A549 (cell line): ENCODE measurements around the gene PAN3. TPM values are rescaled to one million over a fixed set of nuclear protein-coding genes. Genes with fewer than 3 reads are reported as not detected.

ENCODE experiments used
- ATAC-seq, 2 experiments: fragments of 200-7000 bp in 1 of 2; fragments of >200 bp in 1 of 2; cut with Nextera tagmentation in 1 of 2; cut with Tn5 transposase in 1 of 2; 3 replicates each; pipeline versions ENCODE4 v1.8.0 to v1.9.1; 2018 to 2020; ENCODE audit warnings: mild to moderate bottlenecking in 1 of 2, moderate library complexity in 1 of 2
- CTCF ChIA-PET: fragments of 300-600 bp; sonication (Branson Sonifier 250); formaldehyde crosslinking; extraction: SDS; loops from one replicate; lab custom pipeline; 2021; ENCODE audit warnings: antibody characterized with exemption, inconsistent platforms; lab: Yijun Ruan, JAX
- POLR2A ChIA-PET: fragments of 350-600 bp; formaldehyde crosslinking; extraction: SDS; loops from one replicate; lab custom pipeline; 2021; ENCODE audit warnings: antibody characterized with exemption, inconsistent platforms; lab: Yijun Ruan, JAX
- DNase-seq, 2 experiments: peaks; one replicate each; pipeline versions ENCODE4 v3.0.0 to v3.0.0-alpha.2; 2011 to 2016; ENCODE audit warnings: low read depth in 1 of 2, low spot score in 1 of 2
- FAIRE-seq: peaks from 2 replicates; lab custom pipeline; 2011; peaks lifted over from hg19 to GRCh38; lab: Jason Lieb, UNC
- H3K27ac ChIP-seq, 2 experiments: fragments of >200 bp; sonication (Bioruptor Twin); formaldehyde crosslinking; 3 replicates each; pipeline ENCODE4 v1.5.1; 2016 to 2017
- H3K4me1 ChIP-seq: fragments of >200 bp; sonication (Bioruptor Twin); formaldehyde crosslinking; 3 replicates; pipeline ENCODE4 v1.6.1; 2016
- H3K4me2 ChIP-seq: fragments of >200 bp; sonication (Bioruptor Twin); formaldehyde crosslinking; 3 replicates; pipeline ENCODE4 v1.6.1; 2016
- H3K4me3 ChIP-seq: fragments of >200 bp; sonication (Bioruptor Twin); formaldehyde crosslinking; 3 replicates; pipeline ENCODE4 v1.5.1; 2016
- H3K9me3 ChIP-seq: fragments of >200 bp; sonication (Bioruptor Twin); formaldehyde crosslinking; 3 replicates; pipeline ENCODE4 v1.6.1; 2016
- CBX2 ChIP-seq: fragments of 200-600 bp; sonication (generic); IDR thresholded peaks from 2 replicates; pipeline ENCODE4 v1.6.1; 2016; ENCODE audit warnings: low read depth, mild to moderate bottlenecking, borderline replicate concordance
- CBX8 ChIP-seq: fragments of 200-600 bp; sonication (generic); IDR thresholded peaks from 2 replicates; pipeline ENCODE4 v1.6.1; 2016
- CEBPB ChIP-seq, 2 experiments: fragments of >200 bp in 1 of 2; sonication (Bioruptor Twin) in 1 of 2; formaldehyde crosslinking in 1 of 2; IDR thresholded peaks; 2 replicates each; pipeline ENCODE4 v1.6.1; 2012 to 2016
- CHD2 ChIP-seq: fragments of 150-350 bp; IDR thresholded peaks from 2 replicates; pipeline ENCODE4 v1.6.1; 2014; ENCODE audit warnings: low read length; ENCODE audit not compliant: partially characterized antibody
- CTCF ChIP-seq: fragments of >200 bp; sonication (Bioruptor Twin); formaldehyde crosslinking; IDR thresholded peaks from 3 replicates; pipeline ENCODE4 v1.5.1; 2016
- EHF ChIP-seq: fragments of 250-450 bp; sonication (Bioruptor Pico); IDR thresholded peaks from 2 replicates; pipeline ENCODE4 v1.5.0; 2020; ENCODE audit warnings: mild to moderate bottlenecking
- ELK1 ChIP-seq: fragments of 150-350 bp; IDR thresholded peaks from 2 replicates; pipeline ENCODE4 v1.6.1; 2014; ENCODE audit warnings: low read depth, mild to moderate bottlenecking, low read length
- EP300 ChIP-seq, 2 experiments: fragments of >200 bp; sonication (Bioruptor Twin); formaldehyde crosslinking; IDR thresholded peaks; 2 replicates in 1 of 2; 3 replicates in 1 of 2; pipeline ENCODE4 v1.6.1; 2016 to 2017
- ESRRA ChIP-seq: fragments of 150-350 bp; IDR thresholded peaks from 2 replicates; pipeline ENCODE4 v1.6.1; 2014; ENCODE audit warnings: mild to moderate bottlenecking, low read length, borderline replicate concordance
- FOSL2 ChIP-seq, 2 experiments: fragments of 450-650 bp in 1 of 2; fragments of >200 bp in 1 of 2; sonication (Bioruptor Twin) in 1 of 2; formaldehyde crosslinking; IDR thresholded peaks; 2 replicates each; pipeline versions ENCODE4 v1.5.0 to v1.6.1; 2016 to 2020; ENCODE audit warnings: mild to moderate bottlenecking in 1 of 2, moderate library complexity in 1 of 2
- FOXS1 ChIP-seq: fragments of 250-450 bp; sonication (Bioruptor Pico); IDR thresholded peaks from 2 replicates; pipeline ENCODE4 v1.5.0; 2020; ENCODE audit warnings: mild to moderate bottlenecking, moderate library complexity
- HDAC2 ChIP-seq: fragments of 200-600 bp; sonication (generic); IDR thresholded peaks from 2 replicates; pipeline ENCODE4 v1.6.1; 2016
- HOXA7 ChIP-seq: fragments of 250-450 bp; sonication (Bioruptor Pico); IDR thresholded peaks from 2 replicates; pipeline ENCODE4 v1.5.0; 2020; ENCODE audit warnings: mild to moderate bottlenecking, moderate library complexity
- HOXB5 ChIP-seq: fragments of 250-450 bp; sonication (Bioruptor Pico); IDR thresholded peaks from 2 replicates; pipeline ENCODE4 v1.5.0; 2020; ENCODE audit warnings: mild to moderate bottlenecking, moderate library complexity
- JUN ChIP-seq, 2 experiments: fragments of >200 bp; sonication (Bioruptor Twin); formaldehyde crosslinking; IDR thresholded peaks; 2 replicates in 1 of 2; 3 replicates in 1 of 2; pipeline ENCODE4 v1.6.1; 2016 to 2017
- MAX ChIP-seq: IDR thresholded peaks from 2 replicates; pipeline ENCODE4 v1.6.1; 2012
- NFE2L2 ChIP-seq: fragments of 150-350 bp; conservative IDR thresholded peaks from 2 replicates; pipeline ENCODE4 v1.6.1; 2014; ENCODE audit warnings: low read length
- NR3C1 ChIP-seq: fragments of >200 bp; sonication (Bioruptor Twin); formaldehyde crosslinking; IDR thresholded peaks from 3 replicates; pipeline ENCODE4 v1.6.1; 2017
- PBX3 ChIP-seq: IDR thresholded peaks from 2 replicates; pipeline ENCODE4 v1.6.1; 2012
- PHF8 ChIP-seq: fragments of 200-600 bp; sonication (generic); IDR thresholded peaks from 2 replicates; pipeline ENCODE4 v1.6.1; 2016; ENCODE audit warnings: low read depth, mild to moderate bottlenecking, antibody characterized with exemption, moderate library complexity, borderline replicate concordance
- POLR2A ChIP-seq: IDR thresholded peaks from 2 replicates; pipeline ENCODE4 v1.6.1; 2012; ENCODE audit warnings: mild to moderate bottlenecking, low read length
- RCOR1 ChIP-seq: fragments of 150-350 bp; IDR thresholded peaks from 2 replicates; pipeline ENCODE4 v1.6.1; 2014; ENCODE audit warnings: antibody characterized with exemption, low read length, low read depth
- SMC3 ChIP-seq: fragments of >200 bp; sonication (Bioruptor Twin); formaldehyde crosslinking; IDR thresholded peaks from 3 replicates; pipeline ENCODE4 v1.6.1; 2018; ENCODE audit warnings: inconsistent platforms
- SREBF2 ChIP-seq: fragments of 450-650 bp; IDR thresholded peaks from 2 replicates; pipeline ENCODE4 v1.6.1; 2014; ENCODE audit warnings: mild to moderate bottlenecking, moderate library complexity
- ZFP36 ChIP-seq: fragments of 450-650 bp; IDR thresholded peaks from 2 replicates; pipeline ENCODE4 v1.6.1; 2014; ENCODE audit warnings: borderline replicate concordance; ENCODE audit not compliant: partially characterized antibody
- ZSCAN20 ChIP-seq: fragments of 250-450 bp; sonication (Bioruptor Pico); IDR thresholded peaks from 2 replicates; pipeline ENCODE4 v1.8.0; 2022; ENCODE audit warnings: mild to moderate bottlenecking, moderate library complexity
- WGBS: methylation state at CpG from one replicate; pipeline ENCODE4 v1.1.6; 2017; ENCODE audit errors: missing lambda C conversion rate; 5-methylcytosine and 5-hydroxymethylcytosine counted together
- polyA plus RNA-seq, 4 experiments: library from polyadenylated mRNA; depleted of rRNA in 3 of 4; stranded (reverse); fragments of >200 nt; fragmentation: RNase III in 1 of 4; extraction: RNeasy Plus Mini Kit Qiagen cat#74134 plus additional on column Dnase treatment in 1 of 4; gene quantifications; 2 replicates in 3 of 4; 3 replicates in 1 of 4; pipeline ENCODE4 v1.2.3, GENCODE V29; 2011 to 2017

The PAN3 gene
- polyA plus RNA-seq, 2 of the 4 experiments (the other 2 are of a cell fraction), result 6.2 to 13.9 TPM

GRCh38 chr13:28185256-28185655 is 46.9 kb downstream of the PAN3 start:
- no peak for FAIRE-seq
- Histone ChIP-seq H3K4me2 (no peak overlapping the region), H3K4me1 (no peaks in the 10 kb centered on the region), H3K27ac (no peak overlapping the region), H3K4me3 (no peak overlapping the region), H3K9me3 (no peaks in the 10 kb centered on the region)
- WGBS, result 84% methylated on average over 2 of the region's 2 CpGs
- CTCF ChIA-PET, result no interaction called here
- no peak for DNase-seq
- TF ChIP-seq NR3C1 (no peak), HOXB5 (CRISPR knock-in tag) (no peak), CHD2 (no peak), ZSCAN20 (no peak), MAX (no peak), JUN (IDR thresholded peaks at IDR 0.05) (no peak), PBX3 (no peak), FOSL2 (IDR thresholded peaks at IDR 0.05) (no peak), FOSL2 (CRISPR knock-in tag; IDR thresholded peaks at IDR 0.05) (no peak), EHF (CRISPR knock-in tag) (no peak)
- ATAC-seq, result no peak
- POLR2A ChIA-PET, result no interaction called here

GRCh38 chr13:28199089-28199488 is 60.7 kb downstream of the PAN3 start:
- POLR2A ChIA-PET, result no interaction called here

More at GRCh38 chr13:28199089-28199488, 60.7 kb downstream of the PAN3 start:
- CTCF ChIA-PET, result interaction anchor here (1.0 kb wide), 1 partner anchor 29 kb away, joined by 3 read pairs; no protein-coding TSS in a partner anchor
- Histone ChIP-seq H3K4me3 (no peak overlapping the region), H3K9me3 (no peaks in the 10 kb centered on the region), H3K4me1 (no peaks in the 10 kb centered on the region), H3K27ac (no peak overlapping the region), H3K4me2 (no peak overlapping the region)
- ATAC-seq (no peak), DNase-seq (no peak), FAIRE-seq (no peak)
- TF ChIP-seq CBX8 (no peak), SREBF2 (no peak), RCOR1 (no peak), NFE2L2 (no peak), CEBPB (IDR thresholded peaks at IDR 0.05) (no peak), FOXS1 (CRISPR knock-in tag) (no peak), JUN (IDR thresholded peaks at IDR 0.05) (no peak), FOSL2 (IDR thresholded peaks at IDR 0.05) (no peak), FOSL2 (CRISPR knock-in tag; IDR thresholded peaks at IDR 0.05) (no peak), HDAC2 (no peak), MAX (no peak), POLR2A (no peak), PHF8 (no peak), SMC3 (no peak), HOXA7 (CRISPR knock-in tag) (no peak), EP300 (IDR thresholded peaks at IDR 0.05) (no peak), CTCF (no peak), CBX2 (no peak), ESRRA (no peak), ELK1 (no peak), ZFP36 (no peak)
- WGBS, result 84% methylated on average over 3 of the region's 3 CpGs
